Upper lobe of right lung (tissue), 1 donor: ENCODE results near the gene RASA2. TPM values are rescaled to one million over a fixed set of nuclear protein-coding genes. Genes with fewer than 3 reads are reported as not detected.

Experiments used
- ATAC-seq: fragments of 200-7000 bp; cut with Tn5 transposase; one replicate; pipeline ENCODE4 v1.9.1; 2020; ENCODE audit warnings: mild to moderate bottlenecking, moderate library complexity
- DNase-seq: peaks from one replicate; pipeline ENCODE4 v3.0.0-alpha.2; 2020
- H3K27ac ChIP-seq: fragments of 200-600 bp; one replicate; pipeline ENCODE4 v1.8.0; 2022
- H3K27me3 ChIP-seq: fragments of 200-600 bp; one replicate; pipeline ENCODE4 v1.8.0; 2022; ENCODE audit warnings: mild to moderate bottlenecking
- H3K36me3 ChIP-seq: fragments of 200-600 bp; one replicate; pipeline ENCODE4 v1.8.0; 2022
- H3K4me1 ChIP-seq: fragments of 200-600 bp; one replicate; pipeline ENCODE4 v1.8.0; 2022
- H3K4me3 ChIP-seq: fragments of 200-600 bp; one replicate; pipeline ENCODE4 v1.8.0; 2022; ENCODE audit warnings: mild to moderate bottlenecking
- H3K9me3 ChIP-seq: fragments of 200-600 bp; one replicate; pipeline ENCODE4 v1.8.0; 2022
- intact Hi-C: fragments of 100-400 bp; cut with DNase I; formaldehyde crosslinking; loops from one replicate; pipeline ENCODE4 v1.11.0; 2022
- total RNA-seq: library from RNA; stranded (reverse); fragmentation: NEBNext Ultra II Directional; extraction: Animal tissue kit (Norgen Biotek cat#: 25700); gene quantifications from one replicate; pipeline ENCODE4 v1.2.1, GENCODE V29; 2021
- TF ChIP-seq, protein P1 (sequence below): fragments of 200-600 bp; IDR thresholded peaks from one replicate; pipeline ENCODE4 v1.8.0; 2022; ENCODE audit warnings: antibody characterized with exemption
- donor health status: DM: no; HTN: yes; CAD: no; lungs with severe emphysema.

The RASA2 gene
- total RNA-seq, 1 donor from 2014 or later: 30.3 TPM

DNA sequence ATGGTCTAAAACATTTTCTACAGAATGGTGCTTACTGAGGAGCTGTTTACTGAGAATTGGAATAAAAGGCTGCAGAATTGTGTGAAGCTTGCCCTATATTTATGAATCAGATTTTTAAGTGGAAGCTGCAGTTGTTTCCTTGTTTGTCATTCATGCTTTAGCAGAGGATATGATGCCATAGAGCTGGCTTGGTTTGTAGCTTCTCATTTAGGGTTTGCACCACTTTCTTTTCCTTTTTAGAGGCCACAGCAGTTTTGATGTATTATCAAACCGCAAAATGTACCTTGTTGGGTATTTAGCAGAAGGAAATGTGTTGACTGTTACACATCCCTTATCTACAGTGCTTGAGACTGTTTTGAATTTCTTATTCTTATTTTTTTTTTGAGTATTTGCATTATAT, 66.2 kb downstream of the RASA2 start:
- intact Hi-C loops: no loop called here
- TF ChIP-seq, protein P1, sequence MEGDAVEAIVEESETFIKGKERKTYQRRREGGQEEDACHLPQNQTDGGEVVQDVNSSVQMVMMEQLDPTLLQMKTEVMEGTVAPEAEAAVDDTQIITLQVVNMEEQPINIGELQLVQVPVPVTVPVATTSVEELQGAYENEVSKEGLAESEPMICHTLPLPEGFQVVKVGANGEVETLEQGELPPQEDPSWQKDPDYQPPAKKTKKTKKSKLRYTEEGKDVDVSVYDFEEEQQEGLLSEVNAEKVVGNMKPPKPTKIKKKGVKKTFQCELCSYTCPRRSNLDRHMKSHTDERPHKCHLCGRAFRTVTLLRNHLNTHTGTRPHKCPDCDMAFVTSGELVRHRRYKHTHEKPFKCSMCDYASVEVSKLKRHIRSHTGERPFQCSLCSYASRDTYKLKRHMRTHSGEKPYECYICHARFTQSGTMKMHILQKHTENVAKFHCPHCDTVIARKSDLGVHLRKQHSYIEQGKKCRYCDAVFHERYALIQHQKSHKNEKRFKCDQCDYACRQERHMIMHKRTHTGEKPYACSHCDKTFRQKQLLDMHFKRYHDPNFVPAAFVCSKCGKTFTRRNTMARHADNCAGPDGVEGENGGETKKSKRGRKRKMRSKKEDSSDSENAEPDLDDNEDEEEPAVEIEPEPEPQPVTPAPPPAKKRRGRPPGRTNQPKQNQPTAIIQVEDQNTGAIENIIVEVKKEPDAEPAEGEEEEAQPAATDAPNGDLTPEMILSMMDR: no peak
- DNase-seq: no peak
- Histone ChIP-seq H3K9me3 (no peaks in the 10 kb centered on the region), H3K4me1 (peaks cover 14% of the 10 kb centered on the region), H3K4me3 (no peak overlapping the region), H3K27me3 (no peaks in the 10 kb centered on the region), H3K36me3 (peaks cover 15% of the 10 kb centered on the region), H3K27ac (no peak overlapping the region)
- peak; percentile 60 for ATAC-seq

DNA sequence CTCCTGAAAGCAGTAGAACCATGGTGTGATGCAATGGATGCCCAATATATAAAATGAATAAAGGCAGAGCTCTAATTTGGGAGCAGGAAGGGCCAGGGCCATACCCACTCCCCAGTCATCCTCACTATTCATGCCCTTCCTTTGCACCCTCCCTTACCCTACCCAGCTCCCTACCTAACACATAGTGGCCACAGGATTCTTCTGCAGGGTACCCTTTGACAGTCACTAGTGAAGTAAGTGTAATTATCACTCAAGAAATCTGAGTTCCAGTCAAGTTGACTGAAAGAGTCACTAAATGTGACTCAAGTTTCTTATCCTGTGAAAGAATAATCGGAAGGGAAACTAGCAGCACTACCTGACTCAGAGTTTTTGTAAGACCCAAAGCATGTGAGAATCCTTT, 69.2 kb downstream of the RASA2 start:
- intact Hi-C loops: loop anchor here (5.0 kb wide), 1 partner anchor 84 kb away; no protein-coding TSS in a partner anchor

DNA sequence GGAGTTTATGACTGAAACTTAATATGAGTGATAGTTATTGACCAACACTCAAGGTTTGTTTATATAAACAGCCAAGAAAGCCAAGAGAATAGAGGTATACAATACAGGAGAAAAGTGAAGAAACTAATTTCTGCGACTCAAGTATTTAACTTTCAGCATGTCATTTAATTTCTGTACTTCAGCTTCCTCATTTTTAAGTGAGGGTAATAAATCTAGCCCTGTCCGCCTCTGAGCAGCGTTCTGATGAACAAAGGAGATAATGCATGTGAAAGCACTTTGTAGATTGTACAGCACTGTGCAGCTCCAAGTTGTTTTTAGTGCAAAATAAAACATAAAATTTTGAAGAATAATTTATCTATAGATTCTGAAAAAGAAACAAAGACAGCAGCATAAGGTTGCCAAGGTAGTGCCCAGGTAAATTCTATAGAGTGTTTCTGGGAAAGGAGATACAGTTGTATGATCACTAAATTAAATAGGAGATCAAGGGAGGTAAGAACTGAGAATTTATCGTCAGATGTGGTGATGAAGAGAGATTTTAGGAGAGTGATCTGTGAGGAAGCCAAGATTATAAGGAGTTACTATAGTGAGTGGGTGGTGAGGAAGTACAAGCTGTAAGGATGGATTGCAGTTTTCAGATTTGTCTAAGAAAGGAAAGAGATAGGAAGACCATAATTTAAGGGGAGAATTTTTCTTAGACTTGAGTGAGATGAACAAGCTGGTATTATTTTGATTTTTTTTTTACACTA, 71.3 kb downstream of the RASA2 start:
- no peaks in the 10 kb centered on the region for H3K27me3 ChIP-seq
- ATAC-seq: peak; percentile 41
- H3K36me3 ChIP-seq: peaks cover 28% of the 10 kb centered on the region
- TF ChIP-seq, protein P1: no peak
- H3K27ac ChIP-seq: peak overlapping the region; percentile 25
- no peak for DNase-seq
- H3K4me3 ChIP-seq: no peak overlapping the region
- intact Hi-C loops: loop anchor here (5.0 kb wide), 1 partner anchor 86 kb away; no protein-coding TSS in a partner anchor
- H3K9me3 ChIP-seq: no peaks in the 10 kb centered on the region
- H3K4me1 ChIP-seq: peaks cover 4% of the 10 kb centered on the region

More for the DNA sequence above, 69.2 kb downstream of the RASA2 start:
- peaks cover 14% of the 10 kb centered on the region for H3K4me1 ChIP-seq
- H3K36me3 ChIP-seq: peaks cover 28% of the 10 kb centered on the region
- TF ChIP-seq, protein P1: no peak
- no peak overlapping the region for H3K4me3 ChIP-seq
- no peaks in the 10 kb centered on the region for H3K9me3 ChIP-seq
- H3K27ac ChIP-seq: no peak overlapping the region
- H3K27me3 ChIP-seq: no peaks in the 10 kb centered on the region
- no peak for DNase-seq
- ATAC-seq: no peak

DNA sequence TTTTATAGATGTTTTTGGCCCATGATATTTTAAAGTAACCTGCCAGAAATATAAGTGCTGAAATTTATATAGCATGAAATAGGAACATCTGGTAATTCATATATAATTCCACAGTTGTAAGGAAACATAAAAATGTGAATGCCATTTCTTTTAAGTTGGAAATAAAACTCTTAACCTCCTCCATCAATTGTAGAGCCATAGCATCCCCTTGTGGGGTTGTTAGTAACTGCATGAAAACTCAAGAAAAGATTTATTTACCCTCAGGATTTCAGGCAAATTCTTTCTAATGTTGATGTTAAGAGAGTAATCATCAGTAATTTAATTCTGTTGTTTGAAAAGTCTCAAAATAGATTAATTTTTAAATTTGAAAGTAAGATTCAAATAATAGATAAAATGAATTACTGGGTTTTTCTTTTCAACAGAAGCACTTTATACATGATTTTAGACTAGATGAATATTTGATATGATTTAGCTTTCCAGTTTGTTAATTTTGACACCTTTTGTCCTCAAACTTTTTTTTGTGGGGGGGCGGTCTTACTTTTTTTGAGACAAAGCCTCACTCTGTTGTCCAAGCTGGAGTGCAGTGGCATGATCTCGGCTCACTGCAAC, 74.7 kb downstream of the RASA2 start:
- Histone ChIP-seq H3K4me3 (no peak overlapping the region), H3K36me3 (peaks cover 24% of the 10 kb centered on the region), H3K27ac (no peak overlapping the region), H3K4me1 (no peaks in the 10 kb centered on the region), H3K27me3 (no peaks in the 10 kb centered on the region), H3K9me3 (no peaks in the 10 kb centered on the region)
- ATAC-seq (peak; percentile 75), DNase-seq (no peak)
- intact Hi-C loops: loop anchor here (5.0 kb wide), 1 partner anchor 99 kb away; no protein-coding TSS in a partner anchor
- TF ChIP-seq, protein P1: peak; percentile 94

DNA sequence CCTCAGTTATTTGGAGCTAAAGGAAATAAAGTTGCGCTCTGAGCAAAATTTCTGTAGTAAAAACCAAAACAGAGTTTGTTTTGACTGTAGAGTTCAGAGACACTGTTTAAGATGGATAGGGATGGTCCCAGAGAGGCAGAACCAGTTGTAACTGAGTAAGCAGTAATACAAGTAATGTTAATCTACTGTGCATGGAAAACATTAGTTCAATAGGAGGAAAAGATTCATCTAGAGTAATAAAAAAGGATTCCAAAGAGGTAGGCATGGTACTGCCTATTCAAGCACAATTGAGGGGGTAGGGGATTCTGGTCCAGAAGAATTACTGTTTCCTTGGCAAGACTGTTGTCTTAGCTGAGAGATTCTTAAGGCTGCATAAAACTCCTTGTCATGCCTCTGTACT, 77.4 kb downstream of the RASA2 start:
- no peaks in the 10 kb centered on the region for H3K4me1 ChIP-seq
- no peaks in the 10 kb centered on the region for H3K9me3 ChIP-seq
- TF ChIP-seq, protein P1: no peak
- ATAC-seq (no peak), DNase-seq (no peak)
- peaks cover 22% of the 10 kb centered on the region for H3K36me3 ChIP-seq
- H3K27me3 ChIP-seq: no peaks in the 10 kb centered on the region
- intact Hi-C loops: loop anchor here (5.0 kb wide), 1 partner anchor 102 kb away; no protein-coding TSS in a partner anchor
- no peak overlapping the region for H3K27ac ChIP-seq
- H3K4me3 ChIP-seq: no peak overlapping the region
